Sigmoid colon (tissue), 4 donors: ENCODE data around the gene ZFAND3.
"Not testable (repeated sequence)": the region's sequence is repeated elsewhere in the genome, so short reads cannot be mapped to it uniquely, and the experiment has no call there.

Experiments
- CTCF ChIP-seq, 4 experiments: fragments of 450-650 bp in 3 of 4; fragments of 200-600 bp in 1 of 4; IDR thresholded peaks; one replicate each; pipeline ENCODE4 v1.5.1; 2016 to 2019; ENCODE audit warnings: antibody characterized with exemption in 4 of 4, mild to moderate bottlenecking in 3 of 4, moderate library complexity in 2 of 4
- EP300 ChIP-seq, 4 donors: sonication (generic); formaldehyde crosslinking; IDR thresholded peaks; one replicate each; pipeline ENCODE4 v1.6.1; 2017; ENCODE audit warnings: antibody characterized with exemption in 4 of 4
- POLR2A ChIP-seq, 2 donors: fragments of 450-650 bp; IDR thresholded peaks; one replicate each; pipeline ENCODE4 v1.6.1; 2016; ENCODE audit warnings: antibody characterized with exemption in 2 of 2, mild to moderate bottlenecking in 2 of 2, moderate library complexity in 2 of 2

- TF ChIP-seq CTCF, POLR2A, EP300 (IDR thresholded peaks at IDR 0.05): not testable (repeated sequence)
These were observed 61.1 kb downstream of the ZFAND3 start for GRCh38 chr6:37880602-37881001.
